Measurements from ENCODE around the gene SIN3A. TPM values are rescaled to one million over a fixed set of nuclear protein-coding genes. Genes with fewer than 3 reads are reported as not detected.

SIN3A gene
- total and polyA plus RNA-seq, 9 of the 15 experiments (the other 6 are each of a cell fraction or from before 2014, with no cell fraction given) = 11.1 to 70.3 (median 25.3) TPM

DNA sequence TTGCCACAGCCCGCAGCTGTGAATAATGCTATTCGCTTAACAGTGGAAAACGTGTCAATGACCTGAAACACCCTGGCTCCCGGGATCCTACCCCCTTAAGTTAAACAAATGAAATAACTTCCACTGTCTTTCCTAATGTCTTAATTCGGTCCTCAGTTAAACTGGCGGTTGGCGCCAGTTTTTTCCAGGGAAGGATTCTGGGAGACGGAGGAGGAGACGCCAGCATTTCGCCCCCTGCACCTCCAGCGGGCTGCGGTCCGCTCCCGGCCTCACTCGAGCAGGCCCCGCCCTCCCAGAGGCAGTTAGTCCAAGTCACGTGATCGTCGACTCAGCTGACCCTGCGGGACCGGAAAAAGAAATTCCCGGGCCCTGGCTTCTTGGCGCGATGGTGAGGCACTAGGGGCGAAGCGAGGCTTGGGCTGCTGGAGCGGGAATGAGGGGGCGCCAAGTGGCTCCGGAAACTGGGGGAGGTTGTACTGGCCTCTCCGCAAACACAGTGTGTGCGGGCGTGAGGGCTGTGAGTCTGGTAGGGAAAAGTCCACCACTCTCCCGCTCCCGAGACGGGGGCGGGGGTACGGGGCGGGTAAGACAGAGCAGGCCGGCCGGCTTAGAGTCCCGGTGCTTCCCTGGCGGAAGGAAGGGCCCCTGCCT, 115.7 kb downstream of the SIN3A start, which contains the start of gene COMMD4 (continued):
- TF ChIP-seq, protein P1, sequence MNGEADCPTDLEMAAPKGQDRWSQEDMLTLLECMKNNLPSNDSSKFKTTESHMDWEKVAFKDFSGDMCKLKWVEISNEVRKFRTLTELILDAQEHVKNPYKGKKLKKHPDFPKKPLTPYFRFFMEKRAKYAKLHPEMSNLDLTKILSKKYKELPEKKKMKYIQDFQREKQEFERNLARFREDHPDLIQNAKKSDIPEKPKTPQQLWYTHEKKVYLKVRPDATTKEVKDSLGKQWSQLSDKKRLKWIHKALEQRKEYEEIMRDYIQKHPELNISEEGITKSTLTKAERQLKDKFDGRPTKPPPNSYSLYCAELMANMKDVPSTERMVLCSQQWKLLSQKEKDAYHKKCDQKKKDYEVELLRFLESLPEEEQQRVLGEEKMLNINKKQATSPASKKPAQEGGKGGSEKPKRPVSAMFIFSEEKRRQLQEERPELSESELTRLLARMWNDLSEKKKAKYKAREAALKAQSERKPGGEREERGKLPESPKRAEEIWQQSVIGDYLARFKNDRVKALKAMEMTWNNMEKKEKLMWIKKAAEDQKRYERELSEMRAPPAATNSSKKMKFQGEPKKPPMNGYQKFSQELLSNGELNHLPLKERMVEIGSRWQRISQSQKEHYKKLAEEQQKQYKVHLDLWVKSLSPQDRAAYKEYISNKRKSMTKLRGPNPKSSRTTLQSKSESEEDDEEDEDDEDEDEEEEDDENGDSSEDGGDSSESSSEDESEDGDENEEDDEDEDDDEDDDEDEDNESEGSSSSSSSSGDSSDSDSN (IDR thresholded peaks at IDR 0.05; ENCODE audit: borderline replicate concordance in 1 of 2, low read depth in 2 of 2, low read length in 2 of 2) = no peak
- TF ChIP-seq ATF1 (CRISPR knock-in tag; IDR thresholded peaks at IDR 0.05) (no peak), ATF1 (tag; IDR thresholded peaks at IDR 0.05) (peak; percentile 61), HCFC1 (IDR thresholded peaks at IDR 0.05; ENCODE audit: low read depth, low read length) (peak; percentile 74), ETV5 (CRISPR knock-in tag; IDR thresholded peaks at IDR 0.05; ENCODE audit: low read depth) (peak; percentile 79), EWSR1 (IDR thresholded peaks at IDR 0.05; ENCODE audit: borderline replicate concordance, low read depth, partially characterized antibody) (no peak), RUNX1 (IDR thresholded peaks at IDR 0.05; ENCODE audit: low read depth) (no peak), SREBF2 (CRISPR knock-in tag; IDR thresholded peaks at IDR 0.05) (no peak), POLR3G (IDR thresholded peaks at IDR 0.05; ENCODE audit: extremely low read depth, insufficient read length, insufficient replicate concordance) (no peak), SRSF9 (IDR thresholded peaks at IDR 0.05; ENCODE audit: borderline replicate concordance, low read depth, low read length) (no peak), RBBP5 (IDR thresholded peaks at IDR 0.05; ENCODE audit: borderline replicate concordance, insufficient read depth, low read length, poor library complexity, severe bottlenecking) (peak; percentile 46), ZNF263 (CRISPR knock-in tag; IDR thresholded peaks at IDR 0.05; ENCODE audit: borderline replicate concordance) (no peak; the same call in 1 of the 2 replicates)
- TF ChIP-seq, protein P2, sequence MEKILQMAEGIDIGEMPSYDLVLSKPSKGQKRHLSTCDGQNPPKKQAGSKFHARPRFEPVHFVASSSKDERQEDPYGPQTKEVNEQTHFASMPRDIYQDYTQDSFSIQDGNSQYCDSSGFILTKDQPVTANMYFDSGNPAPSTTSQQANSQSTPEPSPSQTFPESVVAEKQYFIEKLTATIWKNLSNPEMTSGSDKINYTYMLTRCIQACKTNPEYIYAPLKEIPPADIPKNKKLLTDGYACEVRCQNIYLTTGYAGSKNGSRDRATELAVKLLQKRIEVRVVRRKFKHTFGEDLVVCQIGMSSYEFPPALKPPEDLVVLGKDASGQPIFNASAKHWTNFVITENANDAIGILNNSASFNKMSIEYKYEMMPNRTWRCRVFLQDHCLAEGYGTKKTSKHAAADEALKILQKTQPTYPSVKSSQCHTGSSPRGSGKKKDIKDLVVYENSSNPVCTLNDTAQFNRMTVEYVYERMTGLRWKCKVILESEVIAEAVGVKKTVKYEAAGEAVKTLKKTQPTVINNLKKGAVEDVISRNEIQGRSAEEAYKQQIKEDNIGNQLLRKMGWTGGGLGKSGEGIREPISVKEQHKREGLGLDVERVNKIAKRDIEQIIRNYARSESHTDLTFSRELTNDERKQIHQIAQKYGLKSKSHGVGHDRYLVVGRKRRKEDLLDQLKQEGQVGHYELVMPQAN (IDR thresholded peaks at IDR 0.05; ENCODE audit: borderline replicate concordance) = peak; percentile 98
- TF ChIP-seq, protein P3, sequence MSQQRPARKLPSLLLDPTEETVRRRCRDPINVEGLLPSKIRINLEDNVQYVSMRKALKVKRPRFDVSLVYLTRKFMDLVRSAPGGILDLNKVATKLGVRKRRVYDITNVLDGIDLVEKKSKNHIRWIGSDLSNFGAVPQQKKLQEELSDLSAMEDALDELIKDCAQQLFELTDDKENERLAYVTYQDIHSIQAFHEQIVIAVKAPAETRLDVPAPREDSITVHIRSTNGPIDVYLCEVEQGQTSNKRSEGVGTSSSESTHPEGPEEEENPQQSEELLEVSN (IDR thresholded peaks at IDR 0.05; ENCODE audit: borderline replicate concordance in 1 of 2, extremely low read depth in 1 of 2, insufficient read depth in 1 of 2, insufficient read length in 1 of 2, low read depth in 1 of 2, low read length in 1 of 2, poor library complexity in 1 of 2, severe bottlenecking in 1 of 2) = peak; percentile 82 to 97
- TF ChIP-seq, protein P4, sequence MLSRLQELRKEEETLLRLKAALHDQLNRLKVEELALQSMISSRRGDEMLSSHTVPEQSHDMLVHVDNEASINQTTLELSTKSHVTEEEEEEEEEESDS (CRISPR knock-in tag; IDR thresholded peaks at IDR 0.05) = no peak

Data from K562 (cell line).